NCI-H2107 (cell line): ENCODE results near the gene CELF4.
"Not testable (repeated sequence)": the region's sequence is repeated elsewhere in the genome, so short reads cannot be mapped to it uniquely, and the experiment has no call there.

Source experiments
- DNase-seq: peaks from one replicate; lab custom pipeline; 2025; lab: John Stamatoyannopoulos, UW

Gene CELF4

GRCh38 chr18:37467002-37467662 is 98.5 kb downstream of the CELF4 start:
- no peak for DNase-seq

DNA sequence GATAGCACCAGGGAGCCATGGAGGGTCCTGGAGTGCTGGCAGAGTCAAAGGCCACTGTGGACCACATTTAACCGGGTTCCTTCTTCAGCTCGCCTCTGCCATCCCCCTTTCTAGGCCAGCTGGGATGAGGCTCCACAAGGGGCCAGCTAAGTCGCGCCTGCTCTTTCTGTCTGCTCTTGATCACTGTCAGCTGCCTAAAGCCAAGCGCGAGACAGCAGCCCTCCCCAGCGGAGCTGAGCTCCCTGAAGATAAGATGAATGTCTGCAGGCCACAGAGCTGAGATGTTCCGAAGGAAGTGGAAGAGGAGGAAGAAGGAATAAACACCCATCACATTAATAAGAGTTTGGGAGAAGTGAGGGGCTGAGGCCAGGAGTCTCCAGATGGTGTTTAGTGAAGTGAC is 99.6 kb downstream of the CELF4 start:
- DNase-seq = no peak

DNA sequence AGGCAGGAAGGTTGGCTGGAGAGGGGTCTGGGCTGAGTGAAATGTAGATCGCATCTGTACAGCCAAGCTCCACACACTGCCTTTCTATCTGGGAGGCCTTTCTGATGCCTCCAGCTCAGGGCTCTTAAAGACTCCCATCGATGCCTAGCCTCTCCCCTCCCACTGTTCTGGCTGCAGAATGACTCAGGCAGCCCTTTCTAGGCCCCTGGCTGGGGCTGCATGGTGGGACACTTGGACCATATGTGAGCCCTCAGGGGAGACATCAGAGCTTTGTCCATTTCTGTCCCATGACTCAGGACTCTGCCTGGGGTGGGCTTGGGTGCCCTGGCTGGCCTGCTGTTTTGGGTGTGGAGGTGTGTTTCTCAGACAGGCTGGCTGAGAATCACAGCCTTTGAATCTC is 101.3 kb downstream of the CELF4 start:
- DNase-seq = no peak

DNA sequence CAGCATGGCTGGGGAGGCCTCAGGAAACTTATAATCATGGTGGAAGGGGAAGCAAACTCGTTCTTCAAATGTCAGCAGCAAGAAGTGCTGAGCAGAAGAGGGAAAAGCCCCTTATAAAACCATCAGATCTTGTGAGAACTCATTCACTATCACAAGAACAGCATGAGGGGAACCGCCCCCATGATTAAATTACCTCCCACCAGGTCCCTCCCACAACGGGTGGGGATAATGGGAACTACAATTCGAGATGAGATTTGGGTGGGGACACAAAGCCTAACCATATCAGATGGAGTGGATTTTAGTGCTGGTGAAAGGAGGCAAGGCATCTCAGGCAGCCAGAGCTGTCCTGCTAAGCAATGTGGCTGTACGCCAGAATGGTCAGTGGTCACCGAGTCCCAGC is 104.3 kb downstream of the CELF4 start:
- not testable (repeated sequence) for DNase-seq

DNA sequence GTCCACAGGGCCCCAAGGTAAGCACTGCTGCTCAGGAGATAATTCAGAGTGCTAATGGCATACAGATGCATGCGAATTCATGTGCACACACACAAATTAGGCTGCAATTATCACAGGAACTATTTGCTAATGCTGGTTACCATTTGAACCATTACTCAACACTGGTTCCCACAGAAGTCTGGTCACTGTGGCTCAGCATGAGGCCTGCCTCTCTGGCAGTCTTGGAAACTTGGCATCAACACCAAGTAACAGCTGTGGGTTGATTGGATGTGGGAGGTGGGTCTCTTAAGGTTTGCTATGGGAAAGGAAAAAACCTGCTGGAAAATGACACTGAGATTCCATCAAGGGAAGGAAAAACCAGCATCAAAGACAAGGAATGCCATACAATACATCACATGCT is 105.0 kb downstream of the CELF4 start:
- DNase-seq = no peak

- no peak for DNase-seq
Observed at GRCh38 chr18:37458697-37459096, 106.9 kb downstream of the CELF4 start.

GRCh38 chr18:37457753-37458152 is 107.8 kb downstream of the CELF4 start:
- no peak for DNase-seq

- no peak for DNase-seq
Observed at GRCh38 chr18:37457341-37457740, 108.3 kb downstream of the CELF4 start.

DNA sequence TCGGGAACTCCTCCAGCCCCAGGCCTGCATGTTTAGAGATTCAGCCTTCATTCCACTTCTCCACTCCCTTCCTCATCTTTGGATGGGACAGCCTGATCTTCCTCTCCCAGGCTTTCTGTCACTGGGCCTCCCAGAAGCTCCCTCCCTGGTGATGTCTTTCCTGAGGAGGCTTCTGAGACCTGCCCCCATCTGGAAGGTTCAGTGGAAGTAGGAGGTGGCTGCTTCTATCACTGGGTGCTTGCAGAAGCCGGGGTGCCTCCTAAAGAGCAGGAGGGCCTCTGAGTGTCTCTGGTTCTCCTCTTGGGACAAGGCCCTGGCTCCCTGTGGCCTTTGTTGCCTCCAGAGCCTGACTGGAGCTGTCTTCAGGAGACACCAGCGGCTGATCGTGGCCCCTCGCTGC is 108.7 kb downstream of the CELF4 start:
- DNase-seq = no peak

DNA sequence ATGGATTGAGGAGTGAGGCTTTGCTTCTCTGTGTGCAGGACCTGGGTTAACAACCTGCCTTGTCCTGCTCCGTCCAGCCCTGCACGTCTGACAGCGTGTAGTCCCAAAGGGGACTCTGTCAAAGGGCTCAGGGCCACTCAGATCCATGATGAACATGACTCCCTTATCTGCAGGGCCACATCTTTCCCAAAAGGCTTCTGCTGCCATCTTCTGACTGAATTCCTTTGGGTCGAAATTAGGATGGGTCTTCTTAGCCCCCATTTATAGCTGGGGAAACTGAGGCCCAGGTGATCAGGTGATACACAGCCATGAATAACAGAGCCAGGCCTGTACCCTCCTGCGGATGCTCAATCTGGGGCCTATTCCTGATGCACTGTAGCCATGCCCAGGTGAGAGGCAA is 109.2 kb downstream of the CELF4 start:
- DNase-seq = no peak

GRCh38 chr18:37453752-37454151 is 111.8 kb downstream of the CELF4 start:
- no peak for DNase-seq

DNA sequence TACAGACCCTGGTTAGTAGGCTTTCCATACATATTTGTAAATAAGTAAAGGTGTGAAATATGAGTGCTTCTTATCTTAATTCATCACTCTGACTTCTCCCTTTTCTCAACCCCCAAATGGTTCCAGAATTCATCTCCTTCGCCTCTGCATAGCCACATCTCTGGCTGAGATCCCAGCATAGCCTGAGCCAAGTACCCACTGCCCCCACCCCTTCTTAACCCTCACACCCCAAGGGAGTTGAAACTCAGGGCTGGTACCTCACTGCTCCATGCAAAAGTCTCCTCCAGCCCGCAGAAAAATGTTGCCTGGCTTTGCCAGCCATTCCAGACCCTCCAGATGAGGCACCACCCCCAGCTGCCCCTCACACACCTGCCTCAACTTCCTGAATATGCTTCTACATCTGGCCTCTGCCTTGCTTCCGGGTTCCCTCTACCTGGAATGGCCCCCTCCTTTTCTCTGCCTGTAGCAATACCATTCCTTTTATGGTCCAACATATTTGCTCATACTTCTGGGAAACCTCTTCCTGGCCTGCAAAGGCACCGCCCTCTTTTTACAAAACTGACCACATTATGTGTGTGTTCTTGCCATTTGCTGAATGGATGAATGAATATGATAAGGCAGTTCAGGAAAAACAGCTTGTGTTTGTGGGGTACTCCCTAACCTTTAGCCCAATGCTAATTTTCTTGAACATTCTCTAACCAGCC is 112.8 kb downstream of the CELF4 start:
- DNase-seq = no peak

GRCh38 chr18:37452015-37452414 is 113.6 kb downstream of the CELF4 start:
- DNase-seq = no peak

DNA sequence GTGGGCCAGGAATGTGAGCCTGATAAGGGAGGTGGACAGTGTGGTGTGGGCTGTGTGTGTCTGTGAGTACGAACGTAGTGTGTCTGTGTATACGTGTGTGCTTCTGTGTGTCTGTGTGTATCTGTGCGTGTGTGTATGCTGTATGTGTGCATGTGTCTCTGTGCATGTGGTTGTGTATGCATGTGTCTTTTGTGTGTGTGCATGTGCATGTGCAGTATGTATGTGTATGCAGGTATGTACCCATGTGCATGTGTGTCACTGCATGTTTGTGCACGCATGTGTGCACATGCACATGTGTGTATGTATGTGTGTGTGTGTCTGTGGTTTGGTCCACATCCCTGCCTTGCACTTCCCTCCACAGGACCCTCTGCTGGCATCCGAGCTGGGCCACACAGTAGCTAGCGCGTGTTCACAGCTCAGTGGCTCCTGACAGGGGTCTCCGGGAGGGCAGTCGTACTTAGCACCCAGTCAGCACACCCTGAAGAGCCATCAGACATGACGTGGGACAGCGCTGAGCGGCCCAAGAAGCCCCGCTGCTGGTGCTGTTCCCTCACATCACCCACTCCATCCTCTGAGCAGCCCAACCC is 114.3 kb downstream of the CELF4 start:
- no peak for DNase-seq

DNA sequence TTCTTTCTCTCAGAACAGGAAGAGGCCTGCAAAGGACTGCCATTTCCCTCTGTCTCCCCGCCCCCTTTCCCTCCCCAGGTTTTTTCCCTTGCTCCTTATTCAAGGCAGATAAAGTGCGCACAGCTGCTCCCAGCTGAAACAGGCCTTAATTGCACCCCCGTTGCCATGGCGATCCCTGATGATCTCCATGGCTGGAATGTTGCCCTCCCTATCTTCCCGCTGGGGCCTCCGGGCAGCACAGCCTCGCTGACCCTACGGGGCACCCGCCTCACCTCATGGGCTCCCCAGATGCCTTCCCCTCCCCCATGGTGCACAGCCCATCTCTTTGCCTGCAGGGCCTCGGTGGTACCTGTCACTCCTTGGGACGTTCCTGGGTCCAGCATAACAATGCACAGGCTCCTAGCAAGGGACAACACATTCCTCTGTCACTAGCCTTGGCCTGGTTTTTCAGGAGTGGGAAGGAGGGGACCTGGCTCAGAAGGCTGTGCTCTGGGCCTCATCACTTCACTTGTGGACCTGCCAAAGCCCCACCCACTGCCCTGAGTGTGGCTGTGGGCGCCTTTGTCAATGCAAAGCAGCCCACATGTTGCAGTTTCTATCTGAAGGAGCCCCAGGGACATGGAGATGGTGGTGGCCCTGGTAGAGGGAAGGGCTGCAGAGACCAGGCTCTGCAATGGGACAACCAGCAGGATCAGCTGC is 115.0 kb downstream of the CELF4 start:
- peak; percentile 29 for DNase-seq

DNA sequence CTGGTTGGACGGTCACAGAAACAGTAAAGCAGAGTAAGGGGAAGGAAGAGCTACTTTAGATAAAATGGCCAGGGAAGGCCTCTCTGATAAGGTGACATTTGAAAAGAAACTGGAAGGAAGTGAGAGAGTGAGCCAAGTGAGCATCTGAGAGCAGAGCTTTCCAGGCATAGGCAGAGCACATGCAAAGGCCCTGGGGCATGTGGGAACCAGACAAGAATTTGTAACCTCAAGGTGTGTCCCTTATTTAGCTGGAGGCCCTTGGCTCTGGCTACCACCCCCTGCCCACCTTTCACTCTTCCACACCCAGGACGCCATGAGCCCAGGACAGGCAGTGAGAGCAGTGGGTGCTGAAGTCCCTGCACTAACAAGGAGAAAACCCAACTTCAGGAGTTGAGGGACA is 116.0 kb downstream of the CELF4 start:
- no peak for DNase-seq

DNA sequence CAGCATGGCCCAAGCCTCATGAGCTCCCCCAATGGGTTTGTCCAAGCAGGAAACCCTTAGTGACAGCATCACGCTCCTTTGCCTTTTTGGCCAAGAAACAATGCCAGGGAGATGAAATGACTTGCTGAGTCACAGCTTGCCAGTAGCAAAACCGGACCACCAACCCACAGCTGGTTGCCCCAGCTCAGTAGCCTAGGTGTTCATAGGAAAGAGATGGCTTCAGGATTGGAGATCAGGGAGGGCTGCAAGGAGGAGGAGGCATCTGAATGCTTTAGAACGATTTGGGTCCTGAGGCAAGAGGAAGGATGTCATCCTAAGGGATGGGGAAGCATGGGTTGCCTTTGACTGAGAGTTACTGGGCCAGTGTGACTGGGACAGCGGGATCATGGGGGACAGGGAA is 116.7 kb downstream of the CELF4 start:
- no peak for DNase-seq

DNA sequence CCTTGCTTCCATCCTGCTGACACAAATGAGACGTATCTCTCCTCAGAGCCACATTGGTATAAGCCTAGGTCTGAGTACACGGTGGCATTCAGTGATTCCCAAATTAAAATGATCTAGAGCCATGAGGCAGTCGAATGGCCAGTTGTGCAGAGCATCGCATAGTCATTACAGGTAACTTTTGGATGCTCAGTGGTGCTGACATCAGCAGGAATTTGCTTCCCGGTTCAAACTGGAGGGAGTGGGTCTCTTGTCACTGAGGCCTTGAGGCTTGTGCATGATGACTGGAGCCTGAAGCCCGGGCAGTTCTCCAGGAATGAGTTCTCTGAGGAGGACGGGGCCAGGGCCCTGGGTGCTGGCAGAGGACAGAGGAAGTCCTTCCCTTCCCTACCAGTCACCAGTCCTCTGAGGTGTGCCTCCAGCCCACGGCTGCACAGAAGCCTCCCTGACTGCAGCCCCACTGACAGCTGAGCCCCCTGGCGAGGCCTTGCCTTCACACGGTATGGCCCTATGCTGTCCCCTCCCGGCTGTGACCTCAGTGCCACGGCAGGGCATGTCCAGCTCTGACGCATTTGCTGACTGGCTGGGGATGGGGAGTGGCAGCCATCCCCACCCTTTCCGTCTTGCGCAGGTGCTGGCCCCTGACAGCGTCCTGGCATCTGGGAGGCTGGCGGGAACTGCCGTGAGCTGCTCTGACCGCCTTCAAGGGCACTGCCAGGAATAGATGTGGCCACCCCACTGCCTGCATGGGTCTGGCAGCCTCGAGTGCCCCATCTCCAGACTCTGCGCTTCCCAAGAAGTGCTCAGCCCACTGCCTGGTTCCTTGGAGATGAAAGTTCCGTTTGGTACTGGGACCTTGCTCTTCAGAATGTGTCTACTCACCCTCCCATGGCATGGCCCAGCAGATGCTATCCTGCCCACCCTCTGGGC is 117.4 kb downstream of the CELF4 start:
- no peak for DNase-seq

GRCh38 chr18:37445836-37446235 is 119.8 kb downstream of the CELF4 start:
- DNase-seq = no peak

- DNase-seq = no peak
Observed at GRCh38 chr18:37445368-37445767, 120.2 kb downstream of the CELF4 start.

DNA sequence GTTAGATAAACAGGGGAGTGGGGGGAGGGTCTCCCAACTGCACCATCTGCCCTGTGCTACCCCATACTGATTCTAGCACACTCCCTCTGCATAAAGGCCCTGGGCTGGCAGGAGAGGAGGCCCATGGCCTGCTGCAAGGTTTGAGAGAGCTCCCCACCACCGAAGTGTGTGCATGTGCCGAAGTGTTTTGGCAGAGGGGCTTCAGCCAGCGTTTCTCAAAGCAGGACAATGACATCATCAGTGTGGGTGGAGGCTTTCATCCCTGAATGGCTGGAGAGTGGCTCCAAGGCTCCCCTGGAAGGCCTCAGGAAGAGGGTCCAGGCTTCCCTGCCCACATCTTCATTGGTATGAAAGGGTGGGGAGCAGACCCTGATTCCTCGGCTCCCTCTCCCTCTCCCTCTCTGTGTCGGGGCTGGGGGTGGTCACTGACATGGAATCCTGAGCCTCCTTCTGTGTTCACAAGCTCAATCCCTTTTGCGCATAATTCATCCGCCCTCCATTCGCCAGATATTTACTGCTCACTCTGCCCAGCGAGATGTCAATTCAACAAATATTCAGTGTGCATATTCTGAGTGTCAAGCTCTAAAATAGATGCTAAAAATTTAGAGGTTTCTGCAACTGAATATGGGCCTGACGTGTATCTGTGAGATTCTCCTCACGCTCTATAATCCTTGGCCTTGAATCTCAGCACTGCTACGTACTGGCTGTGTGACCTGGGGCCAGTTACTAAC is 122.1 kb downstream of the CELF4 start:
- no peak for DNase-seq
